NCI-H2171 treated with DMSO at 0.1 percent for 48 hours (cell line): ENCODE measurements around the gene CIDEB.

Experiments used
- DNase-seq: peaks from one replicate; lab custom pipeline; 2025; lab: John Stamatoyannopoulos, UW

The CIDEB gene

DNA sequence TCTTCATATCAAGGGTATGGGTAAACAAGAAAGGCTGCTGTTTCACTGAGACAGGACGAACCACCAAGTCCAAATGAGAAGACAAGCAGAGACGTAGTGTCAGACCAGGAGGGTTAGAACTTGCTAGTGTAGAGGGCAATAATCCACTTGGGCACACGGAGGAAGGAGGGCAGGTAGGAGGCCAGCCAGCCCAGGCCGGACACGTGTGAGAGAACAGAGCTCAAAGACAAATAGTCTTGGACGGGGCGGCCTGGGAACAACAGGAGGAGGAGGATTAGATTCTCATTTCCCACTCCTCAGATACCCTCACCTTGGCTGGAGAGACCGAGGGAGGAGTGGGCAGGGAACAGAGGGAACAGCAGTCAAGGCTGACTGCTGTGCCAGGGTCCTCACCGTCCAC is 17.0 kb downstream of the CIDEB start:
- no peak for DNase-seq

GRCh38 chr14:24289649-24290280 is 18.0 kb downstream of the CIDEB start:
- DNase-seq = no peak

- DNase-seq = no peak
Observed at GRCh38 chr14:24286996-24287395, 20.8 kb downstream of the CIDEB start.

- no peak for DNase-seq
Observed at GRCh38 chr14:24285351-24285750, 22.4 kb downstream of the CIDEB start.

GRCh38 chr14:24284501-24285035 is 23.2 kb downstream of the CIDEB start:
- no peak for DNase-seq

- no peak for DNase-seq
Observed at GRCh38 chr14:24283796-24284460, 23.8 kb downstream of the CIDEB start.

DNA sequence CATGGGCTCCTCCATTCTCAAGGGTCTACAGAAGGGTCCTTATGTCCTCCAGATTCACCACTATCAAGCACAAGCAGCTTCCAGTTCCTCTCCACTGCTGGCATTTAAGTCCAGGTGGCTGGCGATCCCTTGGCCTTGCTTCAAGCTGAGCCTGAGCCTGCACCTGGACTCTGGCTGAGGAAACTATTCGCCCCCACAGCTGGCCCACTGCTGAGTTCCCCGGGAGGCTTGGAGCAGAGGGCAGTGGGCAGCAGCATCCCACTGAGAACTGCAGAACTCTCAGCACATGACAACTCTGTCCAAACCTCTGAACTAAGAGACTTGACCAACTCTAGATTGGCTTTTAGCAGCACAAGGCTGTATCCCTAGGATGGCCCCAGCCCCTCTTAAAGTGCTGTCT is 25.0 kb downstream of the CIDEB start:
- DNase-seq = no peak

GRCh38 chr14:24281636-24282035 is 26.1 kb downstream of the CIDEB start:
- no peak for DNase-seq

GRCh38 chr14:24280797-24281460 is 26.8 kb downstream of the CIDEB start:
- no peak for DNase-seq

DNA sequence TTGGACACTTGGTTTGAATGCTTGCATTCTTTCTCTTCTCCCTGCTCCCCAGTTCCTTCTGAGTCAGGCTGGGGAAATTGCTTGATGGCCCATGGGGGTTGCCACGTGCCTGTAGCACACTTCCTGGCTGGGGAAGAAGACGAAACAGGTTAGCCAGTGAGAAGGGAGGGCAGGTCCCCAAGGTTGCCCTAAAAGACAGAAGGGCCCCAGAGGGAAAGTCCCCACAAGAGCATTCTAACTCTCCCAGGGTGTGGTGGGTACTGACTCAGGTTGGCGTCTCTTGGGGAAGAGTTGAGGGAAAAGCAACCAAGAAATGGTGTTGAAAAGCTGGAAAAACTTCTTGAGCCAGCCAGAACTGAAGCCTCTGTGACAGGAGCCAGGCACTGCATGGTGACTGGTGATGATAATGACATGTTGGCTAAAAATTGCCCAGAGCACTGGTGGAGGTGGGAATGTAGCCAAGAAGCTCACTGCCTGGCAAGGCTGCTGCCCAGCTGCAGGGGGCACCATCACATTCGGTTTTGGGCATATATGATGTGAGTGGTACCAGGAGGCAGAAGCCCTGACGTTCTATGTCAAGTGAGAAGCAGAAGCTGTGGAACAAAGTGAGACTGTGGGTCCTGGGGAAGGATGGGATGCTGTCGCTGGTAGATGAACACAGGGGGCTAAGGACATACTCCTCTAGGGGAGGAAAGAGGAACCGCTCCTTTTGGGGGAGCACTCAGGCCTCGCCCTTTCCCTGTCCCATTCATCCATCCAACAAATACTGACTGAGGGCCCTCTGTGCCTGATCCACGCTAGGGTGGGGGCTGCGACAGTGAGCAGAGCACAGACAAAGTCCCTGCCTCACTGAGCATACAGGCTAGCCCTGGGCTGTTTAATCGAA is 28.2 kb downstream of the CIDEB start:
- DNase-seq = no peak

- DNase-seq = no peak
Observed at GRCh38 chr14:24278424-24278823, 29.4 kb downstream of the CIDEB start.

DNA sequence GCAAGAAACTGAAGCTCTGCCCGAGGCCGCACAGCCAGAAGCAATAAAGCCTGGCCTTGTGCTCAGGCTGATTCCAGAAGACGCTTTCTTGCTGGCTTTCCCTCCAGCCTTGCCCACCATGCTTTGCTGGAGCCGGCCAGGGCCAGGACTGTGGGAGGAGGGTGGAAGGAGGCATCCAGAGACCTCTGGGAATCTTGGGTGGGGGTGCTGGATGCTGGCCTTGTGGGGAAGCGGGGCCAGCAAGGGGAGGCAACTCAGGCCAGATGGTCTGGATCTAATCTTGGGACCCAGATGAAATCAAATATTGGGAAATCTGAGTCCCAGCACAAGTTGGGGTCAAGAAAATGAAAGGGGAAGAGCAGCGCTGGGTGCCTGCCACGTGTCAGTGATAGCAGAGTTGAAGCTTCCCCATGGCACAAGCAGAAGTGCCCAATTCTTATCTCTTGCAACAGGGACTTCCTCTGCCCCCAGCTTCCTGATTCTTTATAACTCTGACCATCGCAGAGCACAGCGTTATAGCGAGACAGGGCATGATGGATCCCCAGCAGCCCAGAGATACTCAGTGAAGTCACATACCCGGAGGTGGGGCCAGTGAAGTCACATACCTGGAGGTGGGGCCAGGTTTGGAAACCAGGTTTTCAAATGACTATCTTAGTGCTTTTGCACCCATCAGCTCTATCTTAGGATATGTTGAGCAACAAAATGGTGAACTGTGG is 30.0 kb downstream of the CIDEB start:
- DNase-seq = no peak

DNA sequence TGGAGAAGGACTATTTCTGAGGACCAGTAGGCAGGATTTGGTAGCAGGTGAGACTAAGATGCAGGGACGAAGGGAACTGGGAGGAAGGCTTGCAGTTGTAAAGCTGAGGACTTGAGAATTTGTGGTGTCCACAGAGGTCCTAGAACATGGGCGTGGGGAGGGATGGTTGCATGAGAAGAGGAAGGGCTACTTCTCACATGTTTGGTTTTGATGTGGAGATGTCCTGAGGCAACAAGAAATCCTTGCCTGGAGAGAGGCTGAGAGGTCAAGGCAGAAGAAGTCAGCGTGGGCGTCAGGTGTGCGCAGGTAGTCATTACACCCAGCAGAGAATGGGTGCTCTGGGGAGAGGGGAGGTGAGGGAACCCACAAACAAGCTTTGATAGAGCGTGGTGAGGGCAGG is 30.7 kb downstream of the CIDEB start:
- DNase-seq = no peak

DNA sequence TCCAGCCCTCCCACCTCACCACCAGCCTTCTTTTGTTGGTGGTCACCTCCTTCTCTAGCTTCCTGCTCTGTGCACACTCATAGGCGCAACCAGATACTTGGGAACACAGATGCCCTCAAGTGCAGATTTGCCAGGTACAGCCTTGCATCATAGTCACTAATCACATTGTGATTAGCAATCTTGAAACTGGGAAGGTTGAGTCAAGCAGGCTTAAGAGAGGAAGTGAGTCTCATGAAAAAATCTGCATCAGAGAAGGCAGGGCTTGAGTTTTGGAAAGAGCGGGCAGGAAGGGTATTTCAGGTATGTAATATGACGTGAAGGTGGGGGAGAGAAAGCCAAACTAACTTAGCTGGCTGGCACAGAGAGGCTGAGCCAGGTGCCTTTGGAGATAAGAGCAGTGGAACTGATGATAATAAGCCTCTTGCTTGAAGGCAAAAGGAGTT is 33.7 kb downstream of the CIDEB start:
- no peak for DNase-seq

DNA sequence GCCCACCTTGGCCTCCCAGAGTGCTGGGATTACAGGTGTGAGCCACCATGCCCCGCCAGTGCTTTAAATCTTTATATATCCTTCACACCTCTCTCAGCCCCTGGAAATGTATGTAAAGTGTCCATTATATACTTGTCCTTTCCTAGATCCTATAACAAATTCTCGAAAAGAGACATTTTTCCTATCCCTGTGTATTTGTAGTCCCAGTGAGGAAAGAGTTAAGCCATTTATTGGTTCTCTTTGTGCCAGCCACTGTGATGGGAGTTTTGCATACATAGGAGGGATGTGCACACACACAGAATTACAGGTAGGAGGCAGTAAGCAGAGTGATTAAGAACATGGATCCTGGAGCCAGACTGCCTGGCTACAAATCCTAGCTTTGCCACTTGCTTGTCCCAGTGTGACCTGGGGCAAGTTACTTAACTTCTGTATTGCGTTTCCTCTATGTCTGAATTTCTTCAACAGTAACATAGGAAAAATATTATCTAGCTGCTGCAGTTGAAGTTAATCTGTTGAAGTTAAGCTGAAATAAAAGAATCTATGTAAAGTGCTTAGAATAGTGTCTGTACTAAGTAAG is 34.3 kb downstream of the CIDEB start:
- DNase-seq = peak; percentile 10

- DNase-seq = no peak
Observed at GRCh38 chr14:24272467-24272866, 35.3 kb downstream of the CIDEB start.

- DNase-seq = no peak
Observed at GRCh38 chr14:24271834-24272263, 35.9 kb downstream of the CIDEB start.

GRCh38 chr14:24271134-24271833 is 36.5 kb downstream of the CIDEB start, which contains the start of gene RABGGTA:
RABGGTA (minus strand) TSS chr14:24271597; CDS start chr14:24271115, 482 bp downstream.
- peak; percentile 96 for DNase-seq

GRCh38 chr14:24270537-24271133 is 37.1 kb downstream of the CIDEB start:
- peak; percentile 57 for DNase-seq
